Parathyroid adenoma (tissue), 2 donors: ENCODE measurements around the gene CRB2.
A peak's percentile ranks its signal among the peaks of the same experiment; 100 is the strongest.

ENCODE experiments used
- H2AFZ ChIP-seq: fragments of 300-600 bp; sonication (generic); one replicate; pipeline ENCODE4 v1.7.0; 2017; ENCODE audit warnings: antibody characterized with exemption, mild to moderate bottlenecking
- H3K27ac ChIP-seq: fragments of 300-600 bp; sonication (generic); one replicate; pipeline ENCODE4 v1.7.0; 2017
- H3K27me3 ChIP-seq: fragments of 300-600 bp; sonication (generic); one replicate; pipeline ENCODE4 v1.7.0; 2017; ENCODE audit warnings: low read length; ENCODE audit not compliant: control insufficient read depth, insufficient read depth
- H3K36me3 ChIP-seq: fragments of 300-600 bp; sonication (generic); one replicate; pipeline ENCODE4 v1.7.0; 2017; ENCODE audit warnings: low read length; ENCODE audit not compliant: control insufficient read depth, insufficient read depth
- H3K4me1 ChIP-seq: fragments of 300-600 bp; sonication (generic); one replicate; pipeline ENCODE4 v1.7.0; 2017; ENCODE audit warnings: control low read depth
- H3K4me2 ChIP-seq: fragments of 300-600 bp; sonication (generic); one replicate; pipeline ENCODE4 v1.7.0; 2017; ENCODE audit warnings: low read length
- H3K4me3 ChIP-seq: fragments of 300-600 bp; sonication (generic); one replicate; pipeline ENCODE4 v1.7.0; 2017; ENCODE audit warnings: low read depth, low read length
- H3K79me2 ChIP-seq: fragments of 300-600 bp; sonication (generic); one replicate; pipeline ENCODE4 v1.7.0; 2017; ENCODE audit warnings: control low read depth
- H3K9ac ChIP-seq: fragments of 300-600 bp; sonication (generic); one replicate; pipeline ENCODE4 v1.7.0; 2017; ENCODE audit warnings: mild to moderate bottlenecking
- H3K9me3 ChIP-seq: fragments of 300-600 bp; sonication (generic); one replicate; pipeline ENCODE4 v1.7.0; 2017; ENCODE audit warnings: low read length; ENCODE audit not compliant: control insufficient read depth
- TF ChIP-seq, protein P1 (sequence below): fragments of 300-600 bp; sonication (generic); IDR thresholded peaks from one replicate; pipeline ENCODE4 v1.7.0; 2017; ENCODE audit warnings: antibody characterized with exemption, mild to moderate bottlenecking
- donor health status: primary hyperparathyroidism.

CRB2 gene

GRCh38 chr9:123334639-123335038 lies 21.4 kb upstream of the CRB2 start:
- Histone ChIP-seq H3K79me2 (no peaks in the 10 kb centered on the region), H3K27ac (peak overlapping the region; percentile 98), H3K4me2 (no peak overlapping the region), H3K4me3 (no peak overlapping the region), H2AFZ (no peak overlapping the region), H3K4me1 (peaks cover 23% of the 10 kb centered on the region), H3K9ac (no peak overlapping the region), H3K27me3 (no peaks in the 10 kb centered on the region), H3K9me3 (no peaks in the 10 kb centered on the region), H3K36me3 (no peaks in the 10 kb centered on the region)
- TF ChIP-seq, protein P1, sequence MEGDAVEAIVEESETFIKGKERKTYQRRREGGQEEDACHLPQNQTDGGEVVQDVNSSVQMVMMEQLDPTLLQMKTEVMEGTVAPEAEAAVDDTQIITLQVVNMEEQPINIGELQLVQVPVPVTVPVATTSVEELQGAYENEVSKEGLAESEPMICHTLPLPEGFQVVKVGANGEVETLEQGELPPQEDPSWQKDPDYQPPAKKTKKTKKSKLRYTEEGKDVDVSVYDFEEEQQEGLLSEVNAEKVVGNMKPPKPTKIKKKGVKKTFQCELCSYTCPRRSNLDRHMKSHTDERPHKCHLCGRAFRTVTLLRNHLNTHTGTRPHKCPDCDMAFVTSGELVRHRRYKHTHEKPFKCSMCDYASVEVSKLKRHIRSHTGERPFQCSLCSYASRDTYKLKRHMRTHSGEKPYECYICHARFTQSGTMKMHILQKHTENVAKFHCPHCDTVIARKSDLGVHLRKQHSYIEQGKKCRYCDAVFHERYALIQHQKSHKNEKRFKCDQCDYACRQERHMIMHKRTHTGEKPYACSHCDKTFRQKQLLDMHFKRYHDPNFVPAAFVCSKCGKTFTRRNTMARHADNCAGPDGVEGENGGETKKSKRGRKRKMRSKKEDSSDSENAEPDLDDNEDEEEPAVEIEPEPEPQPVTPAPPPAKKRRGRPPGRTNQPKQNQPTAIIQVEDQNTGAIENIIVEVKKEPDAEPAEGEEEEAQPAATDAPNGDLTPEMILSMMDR = no peak

DNA sequence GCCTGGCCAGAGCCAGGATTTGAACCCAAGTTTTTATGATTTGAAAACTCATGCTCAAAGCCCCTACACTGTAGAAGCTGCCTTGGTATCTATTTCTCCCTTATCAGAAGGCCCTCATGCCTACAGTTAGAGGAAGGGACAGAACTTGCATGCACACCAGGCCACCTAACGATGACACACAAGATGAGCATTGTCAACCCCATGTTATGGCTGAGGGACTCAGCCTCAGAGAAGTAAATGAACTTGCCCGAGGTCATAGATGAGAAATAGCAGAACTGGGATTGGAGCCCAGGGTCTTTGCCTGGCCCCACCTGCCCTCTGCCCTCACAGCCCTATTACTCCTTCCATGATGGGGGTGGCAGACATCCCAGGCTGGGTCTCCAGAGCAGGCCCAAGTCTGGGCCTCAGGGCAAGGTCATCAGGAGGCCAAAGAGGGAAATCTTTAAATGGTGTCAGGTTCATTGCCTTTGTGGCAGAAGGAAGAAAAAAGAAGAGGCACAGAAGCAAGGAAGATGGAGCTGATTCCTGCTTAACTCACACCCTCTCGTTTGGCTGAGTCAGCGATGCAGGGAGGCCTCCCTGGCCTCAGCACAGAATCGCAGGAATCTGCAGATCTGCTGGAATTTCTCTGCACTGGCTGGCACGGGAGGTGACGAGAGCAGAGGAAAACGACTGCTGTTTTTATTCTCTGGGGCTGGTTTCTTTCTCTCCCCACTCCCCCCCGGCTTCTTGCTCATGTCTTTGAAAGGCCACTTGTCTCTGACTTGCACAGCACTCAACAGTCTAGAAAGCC lies 20.6 kb upstream of the CRB2 start:
- no peaks in the 10 kb centered on the region for H3K27me3 ChIP-seq
- TF ChIP-seq, protein P1 = no peak
- no peaks in the 10 kb centered on the region for H3K36me3 ChIP-seq
- H3K4me2 ChIP-seq = peak overlapping the region; percentile 74
- no peak overlapping the region for H3K9ac ChIP-seq
- H3K79me2 ChIP-seq = no peaks in the 10 kb centered on the region
- H3K4me3 ChIP-seq = peak overlapping the region; percentile 26
- peak overlapping the region; percentile 98 for H3K27ac ChIP-seq
- H2AFZ ChIP-seq = peak overlapping the region; percentile 68
- H3K4me1 ChIP-seq = peaks cover 24% of the 10 kb centered on the region
- H3K9me3 ChIP-seq = no peaks in the 10 kb centered on the region

- Histone ChIP-seq H3K27ac (peak overlapping the region; percentile 98), H3K4me2 (peak overlapping the region; percentile 74), H2AFZ (peak overlapping the region; percentile 68), H3K79me2 (no peaks in the 10 kb centered on the region), H3K9me3 (no peaks in the 10 kb centered on the region), H3K4me3 (peak overlapping the region; percentile 26), H3K36me3 (no peaks in the 10 kb centered on the region), H3K9ac (no peak overlapping the region), H3K27me3 (no peaks in the 10 kb centered on the region), H3K4me1 (peaks cover 26% of the 10 kb centered on the region)
- TF ChIP-seq, protein P1 = no peak
Measured at GRCh38 chr9:123335986-123336329, 20.0 kb upstream of the CRB2 start.

GRCh38 chr9:123336449-123336848 lies 19.5 kb upstream of the CRB2 start:
- H3K36me3 ChIP-seq = no peaks in the 10 kb centered on the region
- no peaks in the 10 kb centered on the region for H3K27me3 ChIP-seq
- peak overlapping the region; percentile 74 for H3K4me2 ChIP-seq
- peak overlapping the region; percentile 68 for H2AFZ ChIP-seq
- TF ChIP-seq, protein P1 = no peak
- H3K9ac ChIP-seq = no peak overlapping the region
- peak overlapping the region; percentile 98 for H3K27ac ChIP-seq
- H3K9me3 ChIP-seq = no peaks in the 10 kb centered on the region
- no peaks in the 10 kb centered on the region for H3K79me2 ChIP-seq
- peaks cover 26% of the 10 kb centered on the region for H3K4me1 ChIP-seq
- H3K4me3 ChIP-seq = no peak overlapping the region

GRCh38 chr9:123336959-123337358 lies 19.0 kb upstream of the CRB2 start:
- Histone ChIP-seq H2AFZ (no peak overlapping the region), H3K9me3 (no peaks in the 10 kb centered on the region), H3K9ac (no peak overlapping the region), H3K4me3 (no peak overlapping the region), H3K27ac (peak overlapping the region; percentile 98), H3K27me3 (no peaks in the 10 kb centered on the region), H3K4me2 (no peak overlapping the region), H3K36me3 (no peaks in the 10 kb centered on the region), H3K4me1 (peaks cover 26% of the 10 kb centered on the region), H3K79me2 (no peaks in the 10 kb centered on the region)
- TF ChIP-seq, protein P1 = no peak
